Smooth muscle cell (in vitro differentiated cells): ENCODE results near the gene MIS12. TPM values are rescaled to one million over a fixed set of nuclear protein-coding genes. Genes with fewer than 3 reads are reported as not detected.

Experiments
- DNase-seq: peaks from one replicate; lab custom pipeline; 2025; ENCODE audit not compliant: unreplicated experiment; lab: John Stamatoyannopoulos, UW
- H2AFZ ChIP-seq: fragments of 200-600 bp; sonication (generic); 2 replicates; pipeline ENCODE4 v1.6.0; 2016; ENCODE audit warnings: antibody characterized with exemption, low read depth, mild to moderate bottlenecking
- H3F3A ChIP-seq: fragments of 200-600 bp; sonication (generic); 2 replicates; pipeline ENCODE4 v1.6.0; 2017; ENCODE audit warnings: antibody characterized with exemption, low read depth
- H3K27ac ChIP-seq: fragments of 200-600 bp; sonication (generic); 2 replicates; pipeline ENCODE4 v1.5.1; 2016; ENCODE audit warnings: low read depth, mild to moderate bottlenecking
- H3K27me3 ChIP-seq: fragments of 200-600 bp; sonication (generic); 2 replicates; pipeline ENCODE4 v1.6.1; 2016; ENCODE audit warnings: low read depth, mild to moderate bottlenecking
- H3K36me3 ChIP-seq: fragments of 200-600 bp; sonication (generic); 2 replicates; pipeline ENCODE4 v1.5.1; 2016; ENCODE audit warnings: low read depth
- H3K4me1 ChIP-seq: fragments of 200-600 bp; sonication (generic); 2 replicates; pipeline ENCODE4 v1.5.1; 2016; ENCODE audit warnings: low read depth
- H3K4me2 ChIP-seq: fragments of 200-600 bp; sonication (generic); 2 replicates; pipeline ENCODE4 v1.6.0; 2016; ENCODE audit warnings: mild to moderate bottlenecking
- H3K4me3 ChIP-seq: fragments of 200-600 bp; sonication (generic); 2 replicates; pipeline ENCODE4 v1.5.1; 2016; ENCODE audit warnings: mild to moderate bottlenecking
- H3K79me2 ChIP-seq: fragments of 200-600 bp; sonication (generic); 2 replicates; pipeline ENCODE4 v1.6.0; 2016; ENCODE audit warnings: low read depth, mild to moderate bottlenecking
- H3K9ac ChIP-seq: fragments of 200-600 bp; sonication (generic); 2 replicates; pipeline ENCODE4 v1.6.0; 2016; ENCODE audit warnings: low read depth
- H3K9me3 ChIP-seq: fragments of 200-600 bp; sonication (generic); replicated peaks from 2 replicates; pipeline ENCODE4 v1.5.1; 2016; ENCODE audit warnings: low read depth
- H4K20me1 ChIP-seq: fragments of 200-600 bp; sonication (generic); 2 replicates; pipeline ENCODE4 v1.6.0; 2016; ENCODE audit warnings: low read depth
- WGBS: methylation state at CpG from one replicate; pipeline ENCODE4 v1.1.7; 2016; ENCODE audit warnings: low lambda C conversion rate; 5-methylcytosine and 5-hydroxymethylcytosine counted together
- polyA plus RNA-seq: library from polyadenylated mRNA; unstranded; fragments of >200 nt; fragmentation: Nextera tagmentation; extraction: Ambion mirVana; gene quantifications from 2 replicates; pipeline ENCODE4 v1.2.1, GENCODE V29; 2016
- total RNA-seq: library from RNA; depleted of rRNA; stranded (reverse); fragments of >200 nt; gene quantifications from 2 replicates; pipeline ENCODE4 v1.2.3, GENCODE V29; 2014
- TF ChIP-seq, protein P1 (sequence below): fragments of 200-600 bp; sonication (generic); IDR thresholded peaks from 2 replicates; pipeline ENCODE4 v1.5.1; 2017; ENCODE audit warnings: borderline replicate concordance, mild to moderate bottlenecking, antibody characterized with exemption; ENCODE audit not compliant: insufficient read depth, poor library complexity, severe bottlenecking

The MIS12 gene
- total and polyA plus RNA-seq, 2 experiments from 2014 or later = 14.8 to 23.3 TPM

GRCh38 chr17:5464717-5465507 is 21.5 kb upstream of the MIS12 start:
- DNase-seq = no peak
- peaks cover 4% of the 10 kb centered on the region for H3F3A ChIP-seq
- no peak overlapping the region for H3K4me3 ChIP-seq
- 91% methylated on average over 10 of the region's 10 CpGs for WGBS
- H3K4me2 ChIP-seq = no peak overlapping the region
- H3K9me3 ChIP-seq = no peaks in the 10 kb centered on the region
- H3K9ac ChIP-seq = no peak overlapping the region
- H3K27ac ChIP-seq = no peak overlapping the region
- H3K4me1 ChIP-seq = peaks cover 7% of the 10 kb centered on the region
- H4K20me1 ChIP-seq = no peaks in the 10 kb centered on the region
- TF ChIP-seq, protein P1, sequence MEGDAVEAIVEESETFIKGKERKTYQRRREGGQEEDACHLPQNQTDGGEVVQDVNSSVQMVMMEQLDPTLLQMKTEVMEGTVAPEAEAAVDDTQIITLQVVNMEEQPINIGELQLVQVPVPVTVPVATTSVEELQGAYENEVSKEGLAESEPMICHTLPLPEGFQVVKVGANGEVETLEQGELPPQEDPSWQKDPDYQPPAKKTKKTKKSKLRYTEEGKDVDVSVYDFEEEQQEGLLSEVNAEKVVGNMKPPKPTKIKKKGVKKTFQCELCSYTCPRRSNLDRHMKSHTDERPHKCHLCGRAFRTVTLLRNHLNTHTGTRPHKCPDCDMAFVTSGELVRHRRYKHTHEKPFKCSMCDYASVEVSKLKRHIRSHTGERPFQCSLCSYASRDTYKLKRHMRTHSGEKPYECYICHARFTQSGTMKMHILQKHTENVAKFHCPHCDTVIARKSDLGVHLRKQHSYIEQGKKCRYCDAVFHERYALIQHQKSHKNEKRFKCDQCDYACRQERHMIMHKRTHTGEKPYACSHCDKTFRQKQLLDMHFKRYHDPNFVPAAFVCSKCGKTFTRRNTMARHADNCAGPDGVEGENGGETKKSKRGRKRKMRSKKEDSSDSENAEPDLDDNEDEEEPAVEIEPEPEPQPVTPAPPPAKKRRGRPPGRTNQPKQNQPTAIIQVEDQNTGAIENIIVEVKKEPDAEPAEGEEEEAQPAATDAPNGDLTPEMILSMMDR = no peak
- H3K27me3 ChIP-seq = no peaks in the 10 kb centered on the region
- no peak overlapping the region for H2AFZ ChIP-seq
- peaks cover 55% of the 10 kb centered on the region for H3K79me2 ChIP-seq
- H3K36me3 ChIP-seq = no peaks in the 10 kb centered on the region

- Histone ChIP-seq H3K36me3 (no peaks in the 10 kb centered on the region), H3K27me3 (no peaks in the 10 kb centered on the region), H2AFZ (no peak overlapping the region), H3K4me3 (no peak overlapping the region), H3K27ac (no peak overlapping the region), H3K4me1 (peaks cover 7% of the 10 kb centered on the region), H3F3A (peaks cover 11% of the 10 kb centered on the region), H3K9ac (no peak overlapping the region), H4K20me1 (no peaks in the 10 kb centered on the region), H3K9me3 (no peaks in the 10 kb centered on the region), H3K79me2 (peaks cover 55% of the 10 kb centered on the region), H3K4me2 (no peak overlapping the region)
- no peak for DNase-seq
- WGBS = 91% methylated on average over 4 of the region's 4 CpGs
- TF ChIP-seq, protein P1 = no peak
Observed at GRCh38 chr17:5466295-5466694, 20.1 kb upstream of the MIS12 start.

DNA sequence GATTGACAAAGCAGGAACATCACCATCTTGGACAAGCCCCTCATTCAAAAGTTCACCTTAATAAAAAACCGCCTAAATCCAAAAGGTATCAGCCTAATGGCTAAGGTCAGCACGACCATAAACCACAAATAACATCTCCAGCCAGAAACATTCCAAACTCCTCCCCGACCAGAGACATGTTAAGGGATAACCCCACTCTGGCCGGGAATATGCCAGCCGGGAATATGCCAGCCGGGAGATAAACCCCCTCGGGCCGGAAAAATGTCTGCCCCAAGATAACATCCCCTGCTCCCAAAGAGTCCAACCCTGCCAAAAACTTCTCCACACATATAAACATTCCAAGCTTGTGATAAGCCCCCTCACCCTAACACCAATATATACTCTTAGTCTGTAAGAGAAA is 18.9 kb upstream of the MIS12 start:
- Histone ChIP-seq H4K20me1 (no peaks in the 10 kb centered on the region), H2AFZ (peak overlapping the region; percentile 83), H3K9me3 (no peaks in the 10 kb centered on the region), H3K4me1 (peaks cover 7% of the 10 kb centered on the region), H3K36me3 (no peaks in the 10 kb centered on the region), H3K9ac (peak overlapping the region; percentile 65), H3F3A (peaks cover 16% of the 10 kb centered on the region), H3K4me2 (peak overlapping the region; percentile 97), H3K27me3 (no peaks in the 10 kb centered on the region), H3K79me2 (peaks cover 53% of the 10 kb centered on the region), H3K27ac (no peak overlapping the region), H3K4me3 (peak overlapping the region; percentile 81)
- WGBS = 2% methylated on average over 8 of the region's 8 CpGs
- TF ChIP-seq, protein P1 = no peak
- DNase-seq = no peak

DNA sequence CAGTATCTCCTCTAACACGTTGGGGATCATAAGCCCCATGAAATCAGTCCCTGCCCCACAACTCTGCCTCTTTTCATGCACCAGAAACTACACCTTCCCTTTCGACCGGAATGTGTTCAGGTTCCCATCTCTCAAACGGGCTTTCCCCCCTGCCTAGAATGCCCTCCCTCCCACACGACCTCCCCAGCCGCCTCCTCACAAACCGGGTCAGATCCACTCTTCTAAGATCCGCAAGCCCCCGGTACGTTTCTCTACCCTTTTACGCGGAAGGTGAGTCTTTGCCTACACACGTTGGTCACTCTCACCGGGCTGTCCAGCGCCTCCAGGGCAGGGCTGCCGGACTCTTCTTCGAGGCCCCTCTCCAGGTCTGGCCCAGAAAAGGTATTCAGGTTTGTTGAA is 18.3 kb upstream of the MIS12 start:
- Histone ChIP-seq H3K79me2 (peaks cover 46% of the 10 kb centered on the region), H3K4me2 (peak overlapping the region; percentile 97), H3K36me3 (peaks cover 4% of the 10 kb centered on the region), H2AFZ (peak overlapping the region; percentile 83), H3K4me1 (peaks cover 7% of the 10 kb centered on the region), H3K27ac (peak overlapping the region; percentile 56), H3K9me3 (no peaks in the 10 kb centered on the region), H4K20me1 (no peaks in the 10 kb centered on the region), H3K9ac (peak overlapping the region; percentile 65), H3K4me3 (peak overlapping the region; percentile 81), H3F3A (peaks cover 16% of the 10 kb centered on the region), H3K27me3 (no peaks in the 10 kb centered on the region)
- no peak for DNase-seq
- WGBS = 2% methylated on average over 17 of the region's 17 CpGs
- TF ChIP-seq, protein P1 = no peak
